G401.6 (cell line): Measurements from ENCODE around the gene PDLIM5.

ENCODE experiments used
- FAIRE-seq: peaks from 2 replicates; lab custom pipeline; 2012; peaks lifted over from hg19 to GRCh38; lab: Jason Lieb, UNC

Gene PDLIM5

GRCh38 chr4:94714365-94715160 is 262.8 kb downstream of the PDLIM5 start:
- no peak for FAIRE-seq

GRCh38 chr4:94715726-94716125 is 264.0 kb downstream of the PDLIM5 start:
- FAIRE-seq: no peak
